Daoy (cell line): ENCODE measurements around the gene RPL26. TPM values are rescaled to one million over a fixed set of nuclear protein-coding genes. Genes with fewer than 3 reads are reported as not detected.
"Not testable (repeated sequence)": the region's sequence is repeated elsewhere in the genome, so short reads cannot be mapped to it uniquely, and the experiment has no call there.

ENCODE experiments used
- DNase-seq: peaks from one replicate; pipeline ENCODE4 v3.0.0-alpha.2; 2015; ENCODE audit warnings: low read depth
- total RNA-seq: library from RNA; depleted of rRNA; stranded (reverse); fragments of >200 nt; shearing (Covaris generic); gene quantifications from 2 replicates; pipeline ENCODE4 v1.2.3, GENCODE V29; 2014

RPL26 gene
- total RNA-seq, 1 experiment from 2014 or later = 4,235 TPM

DNA sequence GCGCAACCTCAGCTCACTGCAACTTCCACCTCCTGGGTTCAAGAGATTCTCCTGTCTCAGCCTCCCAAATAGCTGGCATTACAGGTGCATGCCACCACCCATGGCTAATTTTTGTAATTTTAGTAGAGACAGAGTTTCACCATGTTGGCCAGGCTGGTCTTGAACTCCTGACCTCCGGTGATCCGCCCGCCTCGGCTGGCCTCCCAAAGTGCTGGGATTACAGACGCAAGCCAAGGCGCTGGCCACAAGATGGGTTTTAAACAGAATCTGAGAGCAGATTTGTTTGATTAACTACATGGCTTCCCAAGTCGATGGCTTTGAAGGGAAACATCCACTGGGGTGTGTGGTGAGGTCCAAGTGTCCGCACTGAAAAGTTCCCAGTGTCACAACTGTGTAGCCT lies 11.5 kb upstream of the RPL26 start:
- DNase-seq = not testable (repeated sequence)

- DNase-seq = peak; percentile 33
These were observed 10.7 kb upstream of the RPL26 start for GRCh38 chr17:8393470-8394231.

DNA sequence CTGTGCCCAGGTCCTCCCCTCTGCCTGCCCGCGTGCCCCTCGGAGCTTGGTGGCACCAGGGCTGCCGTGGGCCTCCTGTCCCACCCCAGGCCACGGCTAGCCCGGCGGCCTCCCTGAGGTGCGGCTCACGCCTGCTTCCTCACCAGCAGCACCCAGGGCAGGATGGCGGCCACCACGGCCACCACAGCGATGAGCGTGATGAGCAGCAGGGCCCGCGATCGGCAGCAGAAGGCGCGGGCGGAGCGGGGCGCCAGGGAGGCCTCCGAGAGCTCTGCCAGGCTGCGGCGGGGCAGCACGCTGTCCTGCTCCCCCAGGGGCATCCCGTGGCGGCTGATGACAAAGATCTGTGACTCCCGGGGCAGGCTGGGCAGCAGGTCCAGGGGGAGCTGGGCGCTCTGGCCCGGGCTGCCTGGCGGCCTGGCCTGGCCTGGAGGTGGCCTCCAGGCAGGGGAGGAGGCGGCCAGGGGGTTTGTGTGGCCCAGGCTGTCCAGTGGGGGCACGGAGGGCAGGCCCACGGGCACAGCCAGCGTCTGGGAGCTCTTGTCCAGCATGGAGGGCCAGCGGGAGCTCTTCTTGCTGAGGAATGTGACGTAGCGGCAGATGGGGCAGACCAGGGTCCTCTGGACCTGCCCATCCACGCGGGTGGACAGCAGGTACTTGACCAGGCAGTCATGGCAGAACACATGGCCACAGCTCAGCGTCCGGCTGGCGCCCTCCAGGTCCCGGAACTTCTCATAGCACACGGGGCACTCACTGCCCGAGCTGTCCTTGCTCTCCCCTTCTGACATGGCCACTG lies 9.9 kb upstream of the RPL26 start:
- no peak for DNase-seq

DNA sequence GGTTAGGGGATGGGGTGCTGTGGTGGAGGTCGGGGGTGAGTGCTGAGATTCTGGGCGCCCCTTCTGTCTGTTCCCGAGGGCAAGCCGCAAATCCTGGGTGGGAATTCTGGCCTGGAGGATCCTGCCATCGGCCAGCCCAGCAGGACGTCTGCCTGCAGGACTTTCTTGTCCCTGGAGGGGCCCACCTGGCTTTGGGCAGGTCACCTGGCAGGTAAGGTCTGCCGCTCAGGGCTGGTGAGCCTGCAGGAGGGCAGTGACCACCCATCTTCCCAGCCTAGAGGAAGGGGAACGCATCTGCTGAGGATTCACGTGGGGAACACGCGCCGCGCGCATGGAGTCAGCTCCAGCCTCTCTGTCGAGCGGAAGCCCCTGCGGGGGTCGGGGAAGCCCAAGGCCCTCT lies 9.3 kb upstream of the RPL26 start:
- no peak for DNase-seq

DNA sequence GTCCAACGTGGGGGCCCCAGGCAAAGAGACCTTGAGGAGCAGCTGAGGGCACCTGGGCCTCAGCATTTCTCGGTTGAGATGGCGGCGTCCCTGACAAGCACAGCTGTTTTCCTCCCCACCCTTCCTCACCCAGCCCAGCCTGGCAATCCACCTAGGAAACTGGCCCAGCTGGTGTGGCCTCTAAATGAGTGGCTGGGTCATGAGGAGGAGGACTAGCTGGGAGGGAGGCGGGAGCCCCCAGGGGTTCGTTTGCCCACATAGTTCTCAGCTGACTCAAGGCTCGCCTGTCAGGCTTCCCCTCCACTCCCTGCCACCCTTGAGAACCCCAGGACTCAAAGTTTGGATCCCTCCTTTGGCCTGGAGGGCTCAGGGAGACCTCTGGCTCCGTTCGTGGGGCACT lies 8.7 kb upstream of the RPL26 start:
- DNase-seq = peak; percentile 60

DNA sequence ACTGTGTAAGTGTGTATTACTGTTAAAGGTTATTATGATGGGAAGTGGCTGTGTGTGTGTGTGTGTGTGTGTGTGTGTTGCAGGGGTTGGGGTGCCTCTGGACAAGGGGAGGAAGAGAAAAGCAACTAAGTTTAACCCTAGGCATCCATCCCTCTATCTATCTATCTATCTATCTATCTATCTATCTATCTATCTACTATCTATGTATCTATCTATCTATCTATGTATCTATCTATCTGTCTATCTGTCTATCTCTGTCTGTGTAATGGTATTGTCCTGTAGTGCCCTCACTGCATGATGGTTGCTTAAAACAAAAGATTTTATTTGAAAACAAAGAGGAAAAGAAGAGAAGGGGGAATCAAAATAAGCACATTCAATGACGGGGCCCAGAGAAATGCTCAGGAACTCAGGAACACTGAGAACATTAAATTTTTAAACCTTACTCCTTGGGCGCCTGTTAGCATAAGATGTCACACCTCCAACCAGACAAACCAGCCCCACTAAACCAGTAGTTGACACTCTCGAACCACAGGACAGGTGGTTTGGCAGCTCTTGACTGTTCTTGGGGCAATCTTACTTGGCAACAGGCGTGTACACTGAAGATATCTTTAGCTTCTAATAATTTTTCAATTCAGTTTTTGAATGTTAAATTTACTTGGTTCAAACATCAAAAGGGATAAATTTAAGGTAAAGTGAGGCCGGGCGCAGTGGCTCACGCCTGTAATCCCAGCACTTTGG lies 5.1 kb upstream of the RPL26 start:
- no peak for DNase-seq

DNA sequence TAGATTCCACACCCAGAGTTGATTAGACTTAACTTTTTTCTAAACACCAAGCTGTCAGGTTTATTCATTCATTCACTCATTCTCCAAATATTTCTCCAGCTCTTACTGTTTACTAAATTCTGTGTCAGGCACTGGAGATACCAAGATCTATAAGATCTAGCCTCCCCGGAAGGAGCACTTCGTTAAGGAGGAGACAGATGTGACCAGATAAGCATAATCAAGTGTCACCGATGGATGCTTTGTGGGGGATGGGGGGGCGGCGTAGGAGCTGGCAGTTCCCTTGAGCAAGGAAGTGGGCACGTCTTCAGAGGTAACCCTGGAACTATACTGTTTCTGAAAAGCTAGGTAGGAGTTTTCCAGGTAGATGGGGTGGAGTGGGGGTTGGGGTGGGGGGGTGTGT lies 3.8 kb upstream of the RPL26 start:
- DNase-seq = no peak

GRCh38 chr17:8384801-8385378 lies 1.9 kb upstream of the RPL26 start:
- peak; percentile 62 for DNase-seq

DNA sequence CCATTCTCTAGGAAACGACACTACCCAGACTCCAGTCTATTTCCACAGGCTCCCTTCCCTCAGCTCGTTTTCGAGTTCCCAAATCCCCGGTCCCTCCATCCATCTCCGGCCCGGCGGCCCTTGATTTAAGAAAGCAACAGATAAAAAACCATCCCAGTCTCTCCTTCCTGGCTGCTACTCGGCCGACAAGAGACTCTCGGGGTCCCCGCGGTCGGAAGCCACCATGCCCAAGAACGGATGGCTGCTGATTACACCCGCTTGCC lies 182 bp downstream of the RPL26 start:
- DNase-seq = no peak

DNA sequence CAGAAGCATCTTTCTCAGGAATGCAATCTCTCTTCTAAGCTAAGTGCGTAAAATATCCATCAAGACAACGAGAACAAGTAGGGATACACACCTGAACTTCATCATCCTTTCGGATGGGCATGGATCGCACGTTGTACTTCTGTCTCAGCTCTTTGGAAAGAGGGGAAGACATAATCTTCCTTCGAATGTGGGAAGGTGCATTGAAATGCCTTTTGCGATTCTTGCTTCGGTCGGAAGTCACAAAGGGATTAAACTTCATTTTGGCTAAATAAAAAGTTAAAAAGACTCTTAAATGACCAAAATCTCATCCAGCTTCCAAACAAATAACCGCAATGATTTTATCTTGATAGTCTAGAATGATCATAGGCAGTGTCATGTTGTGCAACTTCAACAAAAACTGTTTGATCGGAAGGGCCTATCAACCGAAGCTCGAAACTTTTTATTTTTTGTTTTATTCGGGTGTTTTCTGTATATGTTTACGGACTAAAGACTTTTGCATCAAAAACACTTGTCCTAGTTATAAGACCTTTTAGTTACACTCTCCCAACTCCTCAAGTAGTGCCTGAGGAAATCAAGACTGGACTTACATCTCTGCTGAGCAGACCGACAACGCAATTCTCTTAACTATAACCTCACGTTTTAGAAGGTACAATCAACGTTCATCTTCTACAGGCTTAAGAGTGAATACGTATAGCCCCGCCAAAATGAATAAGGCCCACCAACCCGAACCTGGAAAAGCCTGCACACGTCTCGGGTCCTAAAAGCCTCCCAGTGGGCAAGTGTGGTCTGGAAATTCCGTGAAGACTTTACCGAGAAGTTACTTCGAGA lies 727 bp downstream of the RPL26 start:
- no peak for DNase-seq

DNA sequence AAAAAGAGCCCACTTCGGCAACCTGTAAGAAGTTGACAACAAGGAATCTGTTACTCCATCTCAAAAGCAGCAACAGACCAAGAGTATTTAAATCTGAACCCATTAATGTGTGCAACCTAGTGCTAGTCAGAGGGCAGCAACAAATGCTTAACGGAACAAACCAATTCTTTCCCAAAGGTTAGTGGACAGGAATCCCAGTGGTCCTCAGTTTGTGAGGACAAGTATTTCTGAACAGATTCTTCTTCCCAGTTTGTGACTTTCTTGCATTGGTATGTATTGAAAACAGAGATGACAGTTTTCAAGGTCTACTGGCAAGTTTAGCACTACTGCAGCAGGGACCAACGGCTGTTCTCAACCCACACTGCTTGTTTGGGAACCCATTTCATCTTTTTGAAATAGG lies 2.9 kb downstream of the RPL26 start:
- DNase-seq = no peak

- not testable (repeated sequence) for DNase-seq
These were observed 4.9 kb downstream of the RPL26 start for GRCh38 chr17:8378117-8378516.

DNA sequence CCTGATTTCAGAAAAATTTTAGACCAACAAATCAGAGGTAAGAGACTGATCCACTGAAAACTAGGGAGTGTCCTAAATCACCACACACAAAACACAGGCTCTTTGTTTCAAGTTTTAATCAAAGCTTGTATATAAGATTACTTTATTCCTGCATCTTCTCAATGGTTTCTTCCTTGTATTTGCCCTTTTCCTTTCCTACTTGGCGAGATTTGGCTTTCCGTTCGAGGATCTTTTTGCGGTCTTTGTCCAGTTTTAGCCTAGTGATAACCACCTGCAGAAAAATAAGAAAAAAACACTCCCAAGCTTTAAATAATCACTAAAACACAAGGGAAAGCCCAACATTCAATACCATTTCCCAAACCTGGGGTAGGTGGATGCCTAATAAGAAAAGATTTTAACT lies 5.6 kb downstream of the RPL26 start:
- DNase-seq = no peak

GRCh38 chr17:8376271-8377067 lies 6.5 kb downstream of the RPL26 start, which contains the start of gene KRABD2:
Gene KRABD2, minus strand, starts transcription at chr17:8376704.
- peak; percentile 90 for DNase-seq

- DNase-seq = no peak
These were observed 7.2 kb downstream of the RPL26 start for GRCh38 chr17:8375738-8376259.

GRCh38 chr17:8373856-8374255 lies 9.1 kb downstream of the RPL26 start:
- DNase-seq = not testable (repeated sequence)

DNA sequence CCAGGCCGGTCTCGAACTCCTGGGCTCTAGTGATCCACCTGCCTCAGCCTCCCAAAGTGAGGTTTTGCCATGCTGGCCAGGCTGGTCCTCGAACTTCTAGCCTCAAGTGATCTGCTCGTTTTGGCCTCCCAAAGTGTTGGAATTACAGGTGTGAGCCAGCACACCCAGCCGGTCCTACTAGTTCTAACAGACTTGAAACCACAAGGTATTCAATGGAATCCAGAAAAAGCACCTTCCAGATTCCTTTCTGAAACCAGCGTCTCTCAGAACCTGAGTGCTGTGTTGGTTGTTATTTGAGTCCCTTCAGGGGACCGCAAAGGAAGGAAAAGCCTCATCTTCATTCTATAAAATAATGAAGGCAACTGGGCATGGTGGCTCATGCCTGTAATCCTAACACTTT lies 10.6 kb downstream of the RPL26 start:
- no peak for DNase-seq

DNA sequence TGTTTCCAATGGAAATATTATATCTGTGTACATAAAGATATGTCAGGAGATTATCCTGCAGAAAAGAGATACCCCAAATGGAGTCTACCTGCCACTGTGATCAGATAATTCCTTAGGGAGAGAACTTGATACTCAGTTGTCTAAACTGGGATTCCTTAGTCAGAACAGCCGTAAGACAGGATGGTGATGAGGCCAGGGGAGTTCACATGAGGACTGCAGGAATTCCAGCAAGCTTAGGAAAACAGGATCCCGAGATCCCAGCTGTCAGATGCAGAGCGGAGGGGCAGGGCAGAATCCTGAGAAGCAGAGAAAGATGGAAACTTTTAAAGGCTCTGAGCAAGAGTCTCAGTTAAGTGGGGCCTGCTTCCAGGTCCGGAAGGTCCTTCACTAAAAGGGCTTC lies 11.2 kb downstream of the RPL26 start:
- DNase-seq = no peak

DNA sequence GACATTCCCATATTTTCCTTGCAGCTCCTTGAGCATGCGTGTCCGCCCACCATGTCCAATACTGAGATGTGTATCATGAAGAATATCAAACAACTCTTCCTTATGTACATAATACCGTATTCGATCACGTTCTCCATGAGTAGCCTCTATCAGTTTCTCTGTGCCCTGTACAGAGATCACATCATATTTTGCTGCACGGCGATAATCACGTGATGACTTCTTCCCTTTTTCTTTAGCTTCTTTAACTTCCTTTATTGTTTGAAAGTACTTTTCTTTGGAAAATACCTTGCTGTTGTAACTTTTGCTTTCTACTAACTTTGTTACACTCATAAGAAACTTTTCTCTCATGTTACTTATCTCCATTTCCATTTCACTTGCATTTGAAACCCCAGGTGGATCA lies 13.0 kb downstream of the RPL26 start:
- no peak for DNase-seq

DNA sequence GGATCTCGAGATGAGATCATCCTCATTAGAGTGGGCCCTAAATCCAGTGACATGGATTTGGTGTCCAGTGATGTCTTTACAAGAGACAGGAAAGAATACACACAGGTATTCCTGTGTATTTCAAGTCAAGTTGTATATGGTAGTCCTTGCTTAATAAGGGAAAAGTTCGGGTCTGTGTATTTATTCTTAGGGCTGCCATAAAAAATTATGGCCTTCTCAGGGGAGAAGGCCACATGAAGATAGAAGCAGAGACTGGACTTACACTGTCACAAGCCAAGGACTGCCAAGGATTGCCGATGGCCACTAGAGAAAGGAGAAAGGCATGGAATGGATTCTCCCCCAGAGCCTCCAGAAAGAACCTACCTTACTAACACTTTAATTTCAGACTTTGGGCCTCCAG lies 14.8 kb downstream of the RPL26 start:
- DNase-seq = no peak
